ENCODE results near the gene EPHA8. TPM values are rescaled to one million over a fixed set of nuclear protein-coding genes. Genes with fewer than 3 reads are reported as not detected.

The EPHA8 gene
- polyA plus RNA-seq, 1 donor = 0.05 TPM

DNA sequence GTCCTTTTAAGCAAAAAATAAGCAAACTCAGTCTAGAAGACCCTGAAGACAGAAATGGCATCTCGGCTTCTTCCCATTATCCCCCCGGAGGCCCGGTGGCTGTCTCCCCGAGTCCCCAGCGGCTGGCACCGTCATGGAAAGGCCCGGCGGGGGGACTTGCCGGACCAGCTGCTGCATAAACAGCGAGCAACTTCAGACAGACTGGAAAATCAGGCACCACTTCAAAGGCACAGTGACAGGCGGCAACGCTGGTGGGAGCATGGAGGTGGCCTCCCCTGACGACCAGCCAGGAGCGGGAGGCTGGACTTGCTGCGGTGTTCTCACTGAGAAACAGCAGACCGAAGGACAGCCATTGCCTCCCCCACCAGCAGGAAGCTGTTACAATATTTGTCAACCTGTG is 54.8 kb downstream of the EPHA8 start:
- no peak for DNase-seq (ENCODE audit: low read depth)

DNA sequence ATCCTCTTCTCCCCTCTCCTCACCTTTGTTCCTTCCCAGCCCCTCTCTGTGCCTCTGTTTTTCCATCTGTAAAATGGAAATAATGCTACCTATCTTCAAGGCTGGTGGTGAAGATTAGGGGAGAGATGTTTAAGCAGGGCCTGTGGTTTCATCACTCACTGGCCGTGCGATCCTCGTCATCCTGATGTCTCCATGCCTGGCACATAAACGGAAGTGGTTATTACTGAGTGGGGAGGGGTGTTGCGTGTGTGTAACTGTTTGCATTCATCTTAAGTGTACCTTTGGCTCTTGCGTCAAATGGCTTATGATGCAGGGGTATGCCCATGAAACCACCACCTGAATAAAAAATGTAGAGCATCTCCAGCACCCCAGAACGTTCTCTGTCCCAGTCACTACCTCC is 56.0 kb downstream of the EPHA8 start:
- no peak for DNase-seq (ENCODE audit: low read depth)

DNA sequence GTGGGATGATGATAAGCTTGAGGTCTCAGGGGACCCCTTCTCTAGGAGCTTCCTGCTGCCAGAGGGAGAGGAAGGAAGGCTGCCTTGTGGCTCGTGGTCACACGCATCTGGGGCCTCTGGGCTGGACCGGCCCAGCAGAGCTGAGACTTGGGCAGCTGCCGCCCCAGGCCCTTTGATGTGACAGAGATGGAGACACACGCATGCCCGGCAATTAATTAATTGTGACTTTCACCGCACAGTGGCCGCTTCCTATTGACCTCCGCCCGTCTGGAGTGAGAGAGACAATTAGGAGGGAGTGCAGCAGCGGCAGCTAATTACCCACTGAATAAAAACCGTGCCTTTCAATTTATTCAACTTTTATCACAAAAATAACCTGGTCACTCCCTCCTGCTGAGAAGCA is 56.5 kb downstream of the EPHA8 start:
- DNase-seq (ENCODE audit: low read depth) = no peak

DNA sequence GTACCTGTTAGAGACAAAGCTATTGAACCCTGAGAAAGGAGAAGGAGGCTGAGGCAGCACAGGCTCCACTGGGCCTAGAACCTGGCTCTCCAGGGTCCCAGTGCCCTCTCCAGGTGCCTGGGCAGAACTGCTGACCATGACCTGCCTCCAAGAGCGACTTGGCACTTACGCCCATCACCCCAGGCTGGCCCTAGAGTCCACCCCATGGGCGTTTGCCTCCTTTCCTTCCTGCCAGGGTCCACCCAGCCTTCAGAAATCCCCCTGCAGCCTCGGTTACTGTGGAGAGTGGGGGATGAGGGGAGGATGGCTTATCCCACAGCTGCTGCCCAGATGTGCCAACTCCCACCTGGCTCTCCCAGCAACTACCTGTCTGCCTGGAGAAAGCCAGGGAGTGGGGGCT is 58.5 kb downstream of the EPHA8 start:
- DNase-seq (ENCODE audit: low read depth) = no peak

DNA sequence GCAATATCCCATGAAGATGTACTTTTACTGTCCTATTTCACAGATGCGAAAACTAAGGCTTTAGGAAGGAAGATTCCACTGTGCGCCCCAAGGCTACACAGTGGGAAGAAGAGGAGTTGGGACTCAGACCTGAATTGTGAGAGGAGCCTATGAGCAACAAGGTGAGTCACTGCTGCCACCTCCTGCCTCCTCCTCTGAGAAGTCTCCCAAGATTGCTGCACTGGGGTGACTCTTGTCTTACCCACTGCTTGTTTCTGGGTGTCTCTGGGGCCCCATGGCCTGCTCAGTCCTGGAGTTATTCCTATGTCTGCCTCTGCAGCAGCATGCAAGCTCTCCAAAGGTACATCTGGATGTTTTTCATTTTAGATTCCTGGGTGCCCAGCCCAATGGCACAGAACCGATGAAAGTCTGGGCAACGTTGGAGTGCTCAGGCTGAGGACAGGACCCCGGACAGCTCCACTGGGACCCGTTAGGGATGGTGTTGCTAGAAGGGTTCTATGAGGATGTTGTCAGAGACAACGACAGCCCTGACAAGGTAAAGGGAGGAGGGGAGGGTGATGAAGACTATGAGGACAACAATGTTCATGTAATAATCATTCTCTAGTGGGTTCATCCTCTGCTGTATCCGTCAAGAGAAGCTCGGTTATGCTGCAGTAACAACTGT is 62.1 kb downstream of the EPHA8 start:
- no peak for DNase-seq (ENCODE audit: low read depth)

DNA sequence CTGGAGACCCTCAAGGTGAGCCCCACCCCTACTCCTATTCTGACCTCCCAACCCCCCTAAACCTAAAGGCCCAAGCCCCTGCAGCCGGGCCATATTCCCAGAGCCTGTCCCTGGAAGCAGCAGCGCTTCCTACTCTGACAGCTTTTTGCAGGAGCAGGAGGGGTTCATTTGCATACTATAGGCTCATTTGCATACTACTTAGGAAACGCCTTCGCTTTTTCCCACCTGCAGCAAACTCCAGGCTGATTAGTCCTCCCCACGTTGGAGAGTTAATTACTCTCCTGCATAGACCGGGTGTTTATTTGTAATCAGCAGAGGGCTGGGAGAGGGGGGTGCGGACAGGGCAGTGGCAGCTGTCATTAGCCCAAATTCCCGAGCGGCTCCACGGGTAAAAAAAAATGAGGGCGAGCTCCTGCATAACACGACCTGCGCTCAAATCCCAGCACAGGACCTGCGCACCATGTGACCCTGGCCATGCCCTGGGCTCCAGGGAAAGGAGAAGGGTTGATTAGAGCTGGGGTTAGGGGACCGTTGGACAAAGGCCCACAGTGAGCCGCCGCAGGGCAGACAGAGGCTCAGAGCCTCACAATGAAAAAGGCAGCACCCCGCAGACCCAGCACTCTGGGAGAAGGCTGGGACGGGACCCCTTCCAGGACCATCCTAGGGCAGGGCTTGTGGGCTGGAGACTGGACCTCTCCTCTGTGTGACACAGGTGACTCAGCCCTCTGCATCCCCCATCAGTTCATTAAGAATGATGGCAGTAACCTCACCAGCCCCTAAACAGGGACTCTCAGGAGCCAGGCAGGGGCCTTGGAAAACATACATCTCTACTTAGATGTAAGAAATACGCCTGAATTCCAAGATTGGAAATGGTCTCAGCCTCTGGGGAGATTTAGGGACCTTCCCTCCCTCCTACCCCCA is 63.2 kb downstream of the EPHA8 start:
- DNase-seq (ENCODE audit: low read depth) = no peak

DNA sequence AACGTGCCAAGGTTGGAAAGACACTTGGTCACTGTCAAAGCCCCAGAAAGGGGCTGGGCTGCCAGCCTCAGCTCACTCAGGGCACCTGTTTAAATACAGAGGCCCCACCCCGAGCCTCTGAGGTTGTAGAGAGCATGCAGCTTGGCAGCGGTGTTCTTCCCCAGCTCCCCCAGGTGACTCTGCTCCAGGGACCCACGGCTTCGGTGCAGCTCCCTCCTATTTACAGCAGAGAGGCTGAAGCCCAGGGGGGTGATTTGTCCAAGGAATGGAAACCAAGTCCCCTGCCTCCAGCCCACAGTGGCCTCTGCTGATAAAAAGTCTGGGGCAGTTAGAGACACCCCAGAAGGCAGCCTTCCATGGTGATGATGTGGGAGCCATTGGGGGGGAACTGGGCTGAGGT is 64.0 kb downstream of the EPHA8 start:
- no peak for DNase-seq (ENCODE audit: low read depth)

DNA sequence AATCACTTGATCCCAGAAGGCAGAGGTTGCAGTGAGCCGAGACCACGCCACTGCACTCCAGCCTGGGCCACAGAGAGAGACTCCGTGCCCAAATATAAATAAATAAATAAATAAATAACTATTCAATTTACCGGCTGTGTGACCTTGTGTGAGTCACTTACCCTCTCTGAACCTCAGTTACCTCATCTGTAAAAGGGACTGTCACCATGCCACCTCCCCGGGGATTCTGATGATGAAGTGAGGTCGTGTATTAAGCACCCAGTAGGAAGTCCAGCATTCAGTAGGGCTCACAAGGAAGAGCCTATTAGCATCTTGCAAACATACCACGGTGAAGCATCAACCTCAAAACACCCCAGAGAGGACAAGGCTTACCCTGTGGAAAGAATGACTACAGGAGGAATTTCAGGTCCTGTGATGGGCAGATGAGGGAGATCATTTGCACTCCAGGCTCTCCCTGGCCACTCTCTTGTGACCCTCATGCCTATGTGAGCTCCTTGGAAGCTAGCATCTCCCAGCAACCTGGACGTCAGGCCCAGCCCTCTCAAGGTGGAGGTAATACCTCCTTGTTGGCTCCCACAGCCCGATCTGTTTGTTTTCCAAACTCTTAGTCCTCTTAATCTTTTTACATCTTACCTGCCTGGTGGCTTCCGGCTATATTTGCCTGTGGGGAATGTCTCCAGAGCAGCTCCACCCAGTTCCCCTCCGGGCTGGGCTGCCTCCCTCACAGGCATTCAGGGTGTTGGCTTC is 65.6 kb downstream of the EPHA8 start:
- no peak for DNase-seq (ENCODE audit: low read depth)

DNA sequence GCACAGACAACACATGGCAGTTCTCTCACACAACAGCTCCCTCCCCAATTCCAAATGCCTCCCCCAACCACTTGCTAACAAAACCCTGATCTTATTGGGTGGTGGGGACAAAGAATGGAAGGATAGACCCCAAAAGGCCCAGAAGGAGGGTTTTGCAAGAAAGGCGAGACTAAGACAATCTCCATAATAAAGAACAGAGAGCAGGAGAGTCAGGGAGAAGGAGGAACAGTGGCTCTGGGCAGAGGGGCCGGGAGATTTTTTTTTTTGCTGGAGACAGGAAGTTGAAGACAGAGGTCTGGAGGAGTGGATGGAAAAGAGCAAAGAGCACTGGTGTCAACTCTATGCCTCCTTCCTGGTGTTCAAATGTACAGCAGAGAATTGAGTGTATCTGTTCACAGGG is 66.6 kb downstream of the EPHA8 start:
- no peak for DNase-seq (ENCODE audit: low read depth)

DNA sequence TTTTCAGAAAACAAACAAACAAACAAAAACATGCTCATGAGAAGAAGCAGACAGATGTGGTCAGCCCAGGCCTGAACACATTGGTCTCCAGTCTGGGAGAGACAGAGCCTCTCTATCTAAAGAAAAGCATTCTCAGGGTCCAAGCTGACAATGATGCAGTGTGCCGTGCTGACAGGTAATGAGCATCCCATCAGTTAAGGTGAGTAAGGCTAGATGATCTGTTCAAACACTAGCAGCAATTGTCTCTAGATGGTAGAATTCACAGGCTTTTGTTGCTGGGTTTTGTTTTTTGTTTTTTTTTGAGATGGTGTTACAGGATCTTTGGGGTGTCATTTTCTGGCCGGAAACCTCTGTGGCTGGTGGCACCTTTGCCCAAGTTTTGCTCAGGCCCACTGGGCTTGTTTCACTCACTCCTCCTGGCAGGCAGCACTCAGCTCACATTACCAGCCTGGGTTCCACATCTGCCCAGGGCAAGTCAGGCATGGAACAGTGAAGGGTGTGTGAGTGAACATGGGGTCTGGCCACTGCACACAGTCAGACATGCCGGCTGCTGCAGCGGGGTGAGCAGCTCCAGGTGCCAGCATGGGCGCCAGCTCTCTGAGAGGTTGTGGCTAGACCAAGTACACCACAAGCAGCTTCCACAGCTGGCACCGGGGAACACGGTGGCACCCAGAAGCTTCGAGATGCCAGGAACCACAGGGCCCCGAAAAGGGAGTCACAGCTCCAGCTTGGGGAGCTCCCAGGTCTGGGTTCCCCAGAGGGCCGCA is 70.6 kb downstream of the EPHA8 start:
- no peak for DNase-seq (ENCODE audit: low read depth)

DNA sequence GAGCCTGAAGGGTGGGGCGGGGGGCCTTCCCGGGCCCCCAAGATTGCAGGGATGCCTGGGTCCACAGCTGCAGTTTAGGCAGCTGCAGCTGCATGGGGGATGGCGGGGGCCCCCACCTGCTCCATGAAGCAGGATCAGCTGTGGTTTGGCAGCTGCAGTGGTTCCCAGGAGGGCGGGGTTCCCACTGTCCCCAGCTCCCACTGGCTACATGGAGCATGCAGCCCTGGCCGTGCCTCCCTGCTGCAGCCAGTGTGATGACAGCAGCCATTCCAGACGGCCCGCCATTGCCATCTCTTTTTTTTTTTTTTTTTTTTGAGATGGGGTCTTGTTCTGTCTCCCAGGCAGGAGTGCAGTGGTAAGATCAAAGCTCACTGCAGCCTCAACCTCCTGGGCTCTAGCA is 72.1 kb downstream of the EPHA8 start:
- DNase-seq (ENCODE audit: low read depth) = no peak

DNA sequence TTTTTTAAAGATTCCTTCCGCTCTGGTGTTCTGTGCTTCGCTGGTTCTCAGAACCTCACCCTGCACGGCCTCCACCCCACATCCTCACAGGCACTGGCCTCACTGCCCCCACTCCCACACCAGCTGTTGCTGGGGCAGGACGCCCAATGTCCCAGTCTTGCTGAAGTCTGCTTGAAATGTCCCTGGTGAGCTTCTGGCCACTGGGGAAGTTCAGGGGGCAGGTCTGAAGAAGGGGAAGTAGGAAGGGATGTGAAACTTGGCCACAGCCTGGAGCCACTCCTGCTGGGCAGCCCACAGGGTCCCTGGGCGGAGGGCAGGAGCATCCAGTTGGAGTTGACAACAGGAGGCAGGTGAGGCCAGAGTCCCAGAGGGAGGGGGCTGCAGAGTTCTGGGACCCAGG is 73.1 kb downstream of the EPHA8 start, which contains the start of gene C1QA:
Gene C1QA, plus strand, starts transcription at position 276 of the 400 bp plus-strand sequence. CDS start 989 bp downstream, outside the sequence.
- DNase-seq (ENCODE audit: low read depth) = no peak

DNA sequence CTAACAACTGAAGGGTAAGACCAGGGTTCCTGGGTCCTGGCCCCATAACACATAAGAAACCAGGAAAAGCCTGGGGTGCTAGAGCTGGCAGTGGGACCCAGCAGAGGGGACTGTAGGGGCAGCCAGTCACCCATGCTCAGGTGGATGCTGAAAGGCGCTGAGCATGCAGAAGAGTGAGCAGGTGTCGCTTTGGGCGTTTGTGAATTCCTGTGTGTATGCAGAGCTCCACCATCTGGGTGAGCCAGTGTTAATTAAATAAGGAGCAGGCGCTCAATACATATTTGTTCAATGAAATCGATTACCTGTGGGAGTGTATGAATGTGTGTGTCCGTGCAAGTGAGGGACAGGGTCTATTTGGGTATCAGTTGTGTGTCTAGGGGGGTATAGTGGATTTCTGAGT is 73.6 kb downstream of the EPHA8 start:
- DNase-seq (ENCODE audit: low read depth) = no peak

DNA sequence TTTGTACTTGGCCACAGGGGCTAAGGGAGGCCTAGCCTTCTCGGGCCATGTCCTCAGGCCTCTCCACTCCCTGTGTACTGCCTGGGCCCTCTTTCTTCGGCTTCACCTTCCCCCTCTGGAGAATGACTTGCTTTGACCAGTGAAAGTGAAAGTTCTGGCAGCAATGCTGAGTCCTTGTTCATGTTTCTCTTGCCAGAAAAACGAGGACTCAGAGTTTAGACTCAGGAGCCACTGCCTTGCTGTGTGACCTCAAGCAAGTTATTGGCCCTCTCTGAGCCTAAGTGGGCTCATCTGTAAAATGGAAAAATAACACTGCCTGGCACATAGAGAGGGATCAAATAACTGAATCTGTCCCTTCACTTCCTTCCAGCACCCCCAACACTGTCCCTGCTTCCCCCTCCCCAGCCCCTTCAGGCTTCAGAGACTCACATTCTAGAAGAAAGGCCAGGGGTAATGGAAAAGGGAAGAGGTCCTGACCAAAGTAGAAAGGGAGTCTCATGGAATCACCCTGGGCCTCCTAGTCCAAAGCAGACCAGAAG is 74.7 kb downstream of the EPHA8 start:
- no peak for DNase-seq (ENCODE audit: low read depth)

DNA sequence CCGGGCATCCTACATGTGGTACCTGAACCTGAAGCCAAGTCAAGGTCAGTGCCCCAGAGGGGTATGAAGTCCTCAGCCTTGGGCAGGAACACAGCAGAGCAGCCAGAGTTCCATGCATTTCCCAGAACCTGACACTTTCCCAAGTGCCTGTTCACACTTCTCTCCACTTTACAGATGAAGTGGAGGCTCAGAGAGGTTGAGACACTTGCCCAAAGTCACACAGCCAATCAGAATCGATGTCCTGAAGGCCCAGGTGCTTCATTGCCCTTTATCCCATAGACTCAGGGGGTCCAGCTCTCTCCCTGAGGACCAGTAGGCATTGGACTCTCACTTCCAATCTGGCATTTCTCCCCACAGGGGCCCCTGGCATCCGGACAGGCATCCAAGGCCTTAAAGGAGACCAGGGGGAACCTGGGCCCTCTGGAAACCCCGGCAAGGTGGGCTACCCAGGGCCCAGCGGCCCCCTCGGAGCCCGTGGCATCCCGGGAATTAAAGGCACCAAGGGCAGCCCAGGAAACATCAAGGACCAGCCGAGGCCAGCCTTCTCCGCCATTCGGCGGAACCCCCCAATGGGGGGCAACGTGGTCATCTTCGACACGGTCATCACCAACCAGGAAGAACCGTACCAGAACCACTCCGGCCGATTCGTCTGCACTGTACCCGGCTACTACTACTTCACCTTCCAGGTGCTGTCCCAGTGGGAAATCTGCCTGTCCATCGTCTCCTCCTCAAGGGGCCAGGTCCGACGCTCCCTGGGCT is 75.4 kb downstream of the EPHA8 start:
- no peak for DNase-seq (ENCODE audit: low read depth)

DNA sequence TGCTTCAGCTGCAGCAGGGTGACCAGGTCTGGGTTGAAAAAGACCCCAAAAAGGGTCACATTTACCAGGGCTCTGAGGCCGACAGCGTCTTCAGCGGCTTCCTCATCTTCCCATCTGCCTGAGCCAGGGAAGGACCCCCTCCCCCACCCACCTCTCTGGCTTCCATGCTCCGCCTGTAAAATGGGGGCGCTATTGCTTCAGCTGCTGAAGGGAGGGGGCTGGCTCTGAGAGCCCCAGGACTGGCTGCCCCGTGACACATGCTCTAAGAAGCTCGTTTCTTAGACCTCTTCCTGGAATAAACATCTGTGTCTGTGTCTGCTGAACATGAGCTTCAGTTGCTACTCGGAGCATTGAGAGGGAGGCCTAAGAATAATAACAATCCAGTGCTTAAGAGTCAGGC is 76.0 kb downstream of the EPHA8 start:
- no peak for DNase-seq (ENCODE audit: low read depth)

DNA sequence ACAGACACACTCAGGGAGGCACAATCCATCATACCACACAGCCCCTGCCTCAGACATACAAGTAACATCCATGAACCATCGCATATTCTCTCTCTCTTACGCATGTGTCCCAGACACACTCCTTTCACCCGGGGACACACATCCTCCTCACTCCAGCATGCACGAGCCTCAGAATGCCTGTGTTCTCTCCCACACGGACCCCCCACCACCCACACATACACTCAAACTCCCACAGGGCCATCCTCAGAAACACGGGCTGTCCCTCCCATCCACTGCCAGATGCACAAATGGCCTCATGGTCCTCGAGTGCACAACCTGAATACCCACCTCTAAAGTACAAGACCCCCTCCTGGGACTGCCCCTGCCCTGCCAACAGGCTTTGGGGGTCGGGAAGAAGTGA is 78.0 kb downstream of the EPHA8 start:
- no peak for DNase-seq (ENCODE audit: low read depth)

DNA sequence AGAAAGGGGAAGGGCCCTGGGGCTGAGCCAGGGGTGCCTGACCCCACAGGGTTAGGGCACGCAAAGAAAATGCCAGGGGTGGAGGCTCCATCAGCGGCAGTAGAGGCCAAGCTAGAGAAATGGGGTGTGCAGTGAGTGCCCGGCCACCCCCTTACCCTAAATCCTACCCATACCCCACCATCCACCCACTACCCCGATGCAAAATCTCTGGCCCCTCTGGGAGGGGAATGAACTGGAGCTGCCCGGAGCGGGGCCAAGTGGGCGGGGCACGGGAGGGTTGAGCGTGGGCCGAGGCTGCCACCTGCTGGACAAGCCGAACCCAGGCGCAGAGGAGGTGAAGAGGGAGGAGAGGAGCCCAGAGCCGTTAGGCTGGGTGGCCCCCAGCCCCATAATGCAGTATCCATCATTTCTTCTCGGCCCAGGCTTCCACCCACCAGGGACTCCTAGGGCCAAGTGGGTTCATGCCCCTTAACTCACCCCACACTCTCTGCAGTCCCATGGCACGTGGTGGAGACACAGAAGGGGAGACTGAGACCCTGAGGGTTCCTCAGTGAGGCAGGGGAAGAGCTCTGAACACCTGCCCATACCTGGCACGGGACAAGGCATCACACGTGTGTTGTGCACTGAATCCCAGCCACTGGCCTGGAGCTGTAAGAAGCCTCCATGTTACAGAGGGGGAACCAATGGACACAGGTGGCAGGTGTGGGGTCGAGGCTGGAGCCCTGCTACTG is 78.8 kb downstream of the EPHA8 start:
- DNase-seq (ENCODE audit: low read depth) = no peak

DNA sequence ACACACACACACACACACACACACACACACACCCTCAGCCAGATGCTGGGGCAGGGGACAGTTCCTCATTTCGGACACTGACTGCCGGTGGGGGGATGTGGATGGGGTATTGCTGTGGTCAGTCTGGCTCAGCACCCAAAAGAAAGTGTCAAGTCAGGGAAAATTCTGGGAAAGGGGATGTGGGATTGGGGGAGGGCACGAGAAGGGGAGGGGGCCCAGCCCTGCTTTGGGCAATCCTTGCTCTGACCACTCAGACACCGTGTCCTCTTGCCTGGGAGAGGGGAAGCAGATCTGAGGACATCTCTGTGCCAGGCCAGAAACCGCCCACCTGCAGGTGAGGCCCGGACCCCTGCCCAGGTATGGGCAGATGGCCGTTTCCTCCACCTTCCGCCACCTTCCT is 80.1 kb downstream of the EPHA8 start, which contains the start of gene C1QC:
Gene C1QC, plus strand, starts transcription at position 253 of the 400 bp plus-strand sequence. CDS start 391 bp downstream, outside the sequence.
- DNase-seq (ENCODE audit: low read depth) = no peak

DNA sequence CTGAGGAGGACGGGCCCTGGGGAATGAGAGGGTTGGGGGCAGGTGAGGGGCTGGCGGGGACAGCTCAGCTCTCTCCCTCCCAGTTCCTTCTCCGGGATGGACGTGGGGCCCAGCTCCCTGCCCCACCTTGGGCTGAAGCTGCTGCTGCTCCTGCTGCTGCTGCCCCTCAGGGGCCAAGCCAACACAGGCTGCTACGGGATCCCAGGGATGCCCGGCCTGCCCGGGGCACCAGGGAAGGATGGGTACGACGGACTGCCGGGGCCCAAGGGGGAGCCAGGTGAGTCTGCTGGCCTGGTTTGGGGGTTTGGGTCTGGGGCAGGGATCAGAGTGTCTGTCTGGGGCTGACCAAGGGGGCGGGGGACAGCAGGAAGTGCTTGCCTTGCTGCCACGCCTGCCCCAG is 80.6 kb downstream of the EPHA8 start:
- DNase-seq (ENCODE audit: low read depth) = no peak

Data from forelimb muscle (tissue), 1 donor.